OCI-LY3 (cell line): Measurements from ENCODE around the gene BLCAP.
"Not testable (repeated sequence)": the region's sequence is repeated elsewhere in the genome, so short reads cannot be mapped to it uniquely, and the experiment has no call there.

Experiments used
- H2AFZ ChIP-seq: fragments of 200-600, 300-600 bp; shearing (Covaris generic); 2 replicates; pipeline ENCODE4 v1.6.0; 2014; ENCODE audit warnings: antibody characterized with exemption, low read depth, low read length
- H3K27ac ChIP-seq: fragments of 200-600, 300-600 bp; sonication (generic); 2 replicates; pipeline ENCODE4 v1.5.1; 2014; ENCODE audit warnings: mild to moderate bottlenecking, low read length, moderate library complexity, mixed read lengths
- H3K27me3 ChIP-seq: fragments of 200-600, 300-600 bp; sonication (generic); 2 replicates; pipeline ENCODE4 v1.6.1; 2014; ENCODE audit warnings: low read depth, low read length, mixed read lengths
- H3K36me3 ChIP-seq: fragments of 200-600, 300-600 bp; sonication (generic); replicated peaks from 2 replicates; pipeline ENCODE3; 2014; ENCODE audit warnings: low read depth, low read length, mixed read lengths
- H3K4me1 ChIP-seq: fragments of 300-600, 200-600 bp; sonication (generic); 2 replicates; pipeline ENCODE4 v1.6.1; 2014; ENCODE audit warnings: low read length, mixed read lengths
- H3K4me2 ChIP-seq: fragments of 200-600, 300-600 bp; sonication (generic); 2 replicates; pipeline ENCODE4 v1.6.1; 2014; ENCODE audit warnings: low read length, mixed read lengths
- H3K4me3 ChIP-seq: fragments of 300-600, 200-600 bp; sonication (generic); 2 replicates; pipeline ENCODE4 v1.5.1; 2014; ENCODE audit warnings: antibody characterized with exemption, mild to moderate bottlenecking, low read length, moderate library complexity
- H3K79me2 ChIP-seq: fragments of 300-600, 200-600 bp; shearing (Covaris generic); 2 replicates; pipeline ENCODE4 v1.6.1; 2014; ENCODE audit warnings: mild to moderate bottlenecking, low read length, mixed read lengths
- H3K9ac ChIP-seq: fragments of 300-600, 200-600 bp; shearing (Covaris generic); 2 replicates; pipeline ENCODE4 v1.6.0; 2014; ENCODE audit warnings: mild to moderate bottlenecking, low read length, moderate library complexity
- H3K9me3 ChIP-seq: fragments of 200-600, 300-600 bp; shearing (Covaris generic); 2 replicates; pipeline ENCODE4 v1.6.1; 2014; ENCODE audit warnings: low read length, mixed read lengths; ENCODE audit not compliant: insufficient read depth
- H4K20me1 ChIP-seq: fragments of 200-600, 300-600 bp; sonication (generic); 2 replicates; pipeline ENCODE4 v1.6.1; 2016; ENCODE audit warnings: low read length, mixed read lengths; ENCODE audit not compliant: insufficient read depth
- EZH2phosphoT487 ChIP-seq: fragments of 200-600 bp; shearing (Covaris generic); IDR thresholded peaks from 2 replicates; pipeline ENCODE4 v1.6.1; 2018; ENCODE audit warnings: antibody characterized with exemption, mixed run types, low read depth
- TF ChIP-seq, protein P1 (sequence below): fragments of 200-600, 300-600 bp; sonication (generic); IDR thresholded peaks from 2 replicates; pipeline ENCODE4 v1.5.1; 2014; ENCODE audit warnings: antibody characterized with exemption, low read length, low read depth

The BLCAP gene

DNA sequence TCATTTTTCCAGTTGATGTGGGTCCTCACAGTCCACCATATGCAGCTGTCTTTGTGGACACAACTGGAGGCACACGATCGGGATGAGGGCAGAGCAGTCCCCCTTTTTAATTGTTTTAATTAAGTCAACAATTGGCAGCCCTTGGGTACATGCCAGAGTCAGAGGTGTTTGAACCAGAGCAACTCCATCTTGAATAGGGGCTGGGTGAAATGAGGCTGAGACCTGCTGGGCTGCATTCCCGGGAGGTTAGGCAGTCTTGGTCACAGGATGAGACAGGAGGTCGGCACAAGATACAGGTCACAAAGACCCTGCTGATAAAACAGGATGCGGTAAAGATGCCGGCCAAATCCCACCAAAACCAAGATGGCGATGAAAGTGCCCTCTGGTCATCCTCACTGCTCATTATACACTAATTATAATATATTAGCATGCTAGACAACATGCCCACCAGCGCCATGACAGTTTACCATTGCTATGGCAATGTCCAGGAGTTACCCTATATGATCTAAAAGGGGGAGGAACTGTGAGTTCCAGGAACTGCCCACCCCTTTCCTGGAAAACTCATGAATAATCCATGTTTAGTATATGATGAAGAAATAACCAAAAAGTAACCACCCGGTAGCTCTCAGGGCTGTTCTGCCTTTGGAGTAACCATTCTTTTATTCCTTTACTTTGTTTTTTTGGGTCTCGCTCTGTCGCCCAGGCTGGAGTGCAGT, 31.8 kb upstream of the BLCAP start:
- H3K36me3 ChIP-seq: no peaks in the 10 kb centered on the region
- no peak overlapping the region for H3K9ac ChIP-seq
- H3K4me2 ChIP-seq: no peak overlapping the region
- no peaks in the 10 kb centered on the region for H3K9me3 ChIP-seq
- H3K27ac ChIP-seq: no peak overlapping the region
- no peak for TF ChIP-seq EZH2phosphoT487
- TF ChIP-seq, protein P1, sequence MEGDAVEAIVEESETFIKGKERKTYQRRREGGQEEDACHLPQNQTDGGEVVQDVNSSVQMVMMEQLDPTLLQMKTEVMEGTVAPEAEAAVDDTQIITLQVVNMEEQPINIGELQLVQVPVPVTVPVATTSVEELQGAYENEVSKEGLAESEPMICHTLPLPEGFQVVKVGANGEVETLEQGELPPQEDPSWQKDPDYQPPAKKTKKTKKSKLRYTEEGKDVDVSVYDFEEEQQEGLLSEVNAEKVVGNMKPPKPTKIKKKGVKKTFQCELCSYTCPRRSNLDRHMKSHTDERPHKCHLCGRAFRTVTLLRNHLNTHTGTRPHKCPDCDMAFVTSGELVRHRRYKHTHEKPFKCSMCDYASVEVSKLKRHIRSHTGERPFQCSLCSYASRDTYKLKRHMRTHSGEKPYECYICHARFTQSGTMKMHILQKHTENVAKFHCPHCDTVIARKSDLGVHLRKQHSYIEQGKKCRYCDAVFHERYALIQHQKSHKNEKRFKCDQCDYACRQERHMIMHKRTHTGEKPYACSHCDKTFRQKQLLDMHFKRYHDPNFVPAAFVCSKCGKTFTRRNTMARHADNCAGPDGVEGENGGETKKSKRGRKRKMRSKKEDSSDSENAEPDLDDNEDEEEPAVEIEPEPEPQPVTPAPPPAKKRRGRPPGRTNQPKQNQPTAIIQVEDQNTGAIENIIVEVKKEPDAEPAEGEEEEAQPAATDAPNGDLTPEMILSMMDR: no peak
- no peaks in the 10 kb centered on the region for H3K79me2 ChIP-seq
- no peak overlapping the region for H2AFZ ChIP-seq
- no peak overlapping the region for H3K4me3 ChIP-seq
- H3K27me3 ChIP-seq: peaks cover 35% of the 10 kb centered on the region
- H3K4me1 ChIP-seq: peaks cover under 1% of the 10 kb centered on the region; the same call in 1 of the 2 replicates
- no peaks in the 10 kb centered on the region for H4K20me1 ChIP-seq

DNA sequence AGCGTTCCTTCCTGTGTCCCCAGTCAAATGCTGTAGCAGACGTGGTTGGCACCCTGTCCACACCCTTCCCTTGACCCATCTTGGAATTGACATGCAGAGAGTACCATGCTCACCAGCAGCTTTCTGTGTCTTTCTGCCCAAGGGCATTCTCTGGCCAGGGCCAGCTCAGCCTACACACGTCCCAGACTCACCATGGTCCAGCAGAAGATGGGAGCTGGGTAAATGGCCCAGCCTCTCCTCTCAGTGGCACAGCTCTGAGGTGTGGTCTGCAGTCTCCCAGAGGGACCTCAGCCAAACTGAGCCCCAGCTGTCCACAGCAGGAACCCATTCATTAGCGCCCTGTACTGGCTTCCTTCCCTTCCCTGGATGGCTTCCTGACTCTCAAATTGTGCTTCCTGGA, 31.1 kb upstream of the BLCAP start:
- no peaks in the 10 kb centered on the region for H3K4me1 ChIP-seq
- H3K4me3 ChIP-seq: no peak overlapping the region
- no peaks in the 10 kb centered on the region for H4K20me1 ChIP-seq
- H3K9ac ChIP-seq: no peak overlapping the region
- no peak overlapping the region for H3K4me2 ChIP-seq
- H3K9me3 ChIP-seq: no peaks in the 10 kb centered on the region
- H3K36me3 ChIP-seq: no peaks in the 10 kb centered on the region
- no peaks in the 10 kb centered on the region for H3K79me2 ChIP-seq
- H3K27me3 ChIP-seq: peaks cover 33% of the 10 kb centered on the region
- no peak overlapping the region for H2AFZ ChIP-seq
- TF ChIP-seq EZH2phosphoT487: no peak
- TF ChIP-seq, protein P1: no peak
- H3K27ac ChIP-seq: no peak overlapping the region

DNA sequence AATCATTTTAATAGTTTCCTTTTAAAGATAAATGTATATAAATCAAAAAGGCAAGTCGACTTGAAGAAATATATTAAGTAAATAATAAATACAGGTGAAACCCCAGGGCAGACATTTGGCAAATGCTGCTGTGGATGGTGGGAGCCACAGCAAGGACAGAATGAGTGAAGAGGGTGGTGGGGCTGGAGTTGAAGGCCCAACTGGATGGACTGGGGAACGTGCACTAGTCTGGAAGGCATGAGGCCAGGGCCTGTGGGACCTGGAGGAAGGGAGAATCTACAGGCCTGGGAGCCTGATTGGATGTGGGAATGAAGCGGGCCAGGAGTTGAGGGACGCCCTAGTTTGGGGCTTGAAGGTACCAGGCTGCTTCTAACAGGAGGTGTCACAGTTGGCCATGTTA, 30.6 kb upstream of the BLCAP start:
- Histone ChIP-seq H3K4me3 (no peak overlapping the region), H2AFZ (no peak overlapping the region), H3K4me2 (no peak overlapping the region)

DNA sequence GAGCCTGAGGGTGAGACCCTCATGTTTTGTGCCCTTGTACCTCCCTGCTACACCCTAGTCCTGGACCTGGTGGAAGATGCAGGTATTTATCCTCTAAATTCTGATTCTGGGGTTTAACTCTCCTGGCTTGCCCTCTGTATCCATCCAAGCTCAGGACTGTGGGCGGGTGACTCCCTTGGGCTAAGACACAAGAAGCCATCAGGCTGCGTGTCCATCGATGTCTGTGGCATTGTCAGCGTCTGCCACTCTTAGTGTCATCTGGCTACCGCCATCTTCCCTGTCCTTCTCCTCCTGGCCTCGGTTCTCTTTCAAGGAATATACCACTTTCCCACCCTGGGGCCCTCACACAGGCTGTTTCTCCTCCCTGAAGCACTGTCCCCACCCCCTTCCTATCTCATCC, 28.9 kb upstream of the BLCAP start:
- Histone ChIP-seq H4K20me1 (no peaks in the 10 kb centered on the region), H3K9ac (no peak overlapping the region), H3K4me2 (no peak overlapping the region), H3K4me1 (peaks cover 13% of the 10 kb centered on the region), H3K9me3 (no peaks in the 10 kb centered on the region), H3K4me3 (no peak overlapping the region), H3K27ac (no peak overlapping the region), H2AFZ (no peak overlapping the region), H3K79me2 (no peaks in the 10 kb centered on the region), H3K36me3 (no peaks in the 10 kb centered on the region), H3K27me3 (peaks cover 18% of the 10 kb centered on the region)
- TF ChIP-seq, protein P1: no peak
- no peak for TF ChIP-seq EZH2phosphoT487

More for the DNA sequence above, 30.6 kb upstream of the BLCAP start:
- Histone ChIP-seq H3K27ac (no peak overlapping the region), H3K27me3 (peaks cover 28% of the 10 kb centered on the region), H3K4me1 (no peaks in the 10 kb centered on the region), H3K9me3 (no peaks in the 10 kb centered on the region), H4K20me1 (no peaks in the 10 kb centered on the region), H3K9ac (no peak overlapping the region), H3K79me2 (no peaks in the 10 kb centered on the region), H3K36me3 (no peaks in the 10 kb centered on the region)
- TF ChIP-seq, protein P1: no peak
- TF ChIP-seq EZH2phosphoT487: no peak

DNA sequence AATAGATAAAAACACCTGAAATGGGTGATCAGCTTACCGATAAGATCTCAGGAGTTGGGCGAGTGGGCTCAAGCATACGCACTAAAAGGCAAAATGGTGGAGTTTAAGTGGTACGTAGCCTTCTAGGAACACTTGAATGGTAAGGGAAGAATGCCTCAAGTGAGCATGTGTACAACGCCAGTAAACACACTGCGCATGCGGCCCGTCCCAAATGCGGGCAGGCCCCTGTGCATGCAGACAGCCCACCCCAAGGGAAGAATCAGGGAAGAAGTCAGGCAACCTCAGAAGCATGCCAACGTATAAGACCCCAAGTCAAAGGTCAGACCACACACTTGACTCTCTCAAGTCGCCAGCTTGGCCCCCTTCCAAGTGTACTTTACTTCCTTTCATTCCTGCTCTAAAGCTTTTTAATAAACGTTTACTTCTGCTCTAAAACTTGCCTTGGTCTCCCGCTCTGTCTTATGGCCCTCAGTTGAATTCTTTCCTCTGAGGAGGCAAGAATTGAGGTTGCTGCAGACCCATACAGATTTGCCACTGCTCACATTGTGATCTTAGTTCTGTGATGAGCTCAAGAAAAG, 27.1 kb upstream of the BLCAP start:
- H3K27ac ChIP-seq, H3K79me2 ChIP-seq, H3K4me2 ChIP-seq, H3K9me3 ChIP-seq, H2AFZ ChIP-seq, H3K4me3 ChIP-seq, H3K36me3 ChIP-seq, H3K9ac ChIP-seq, H4K20me1 ChIP-seq: not testable (repeated sequence)
- Histone ChIP-seq H3K4me1 (peaks cover 13% of the 10 kb centered on the region), H3K27me3 (peaks cover 15% of the 10 kb centered on the region)
